GM18867 (cell line): Measurements from ENCODE around the gene TXK.
"Not testable (repeated sequence)": the region's sequence is repeated elsewhere in the genome, so short reads cannot be mapped to it uniquely, and the experiment has no call there.

Source experiments
- ATAC-seq: cut with Tn5 transposase; IDR thresholded peaks from one replicate; pipeline ENCODE4 v1.9.1; 2021; ENCODE audit warnings: mild to moderate bottlenecking, moderate library complexity; ENCODE audit not compliant: unreplicated experiment

The TXK gene

DNA sequence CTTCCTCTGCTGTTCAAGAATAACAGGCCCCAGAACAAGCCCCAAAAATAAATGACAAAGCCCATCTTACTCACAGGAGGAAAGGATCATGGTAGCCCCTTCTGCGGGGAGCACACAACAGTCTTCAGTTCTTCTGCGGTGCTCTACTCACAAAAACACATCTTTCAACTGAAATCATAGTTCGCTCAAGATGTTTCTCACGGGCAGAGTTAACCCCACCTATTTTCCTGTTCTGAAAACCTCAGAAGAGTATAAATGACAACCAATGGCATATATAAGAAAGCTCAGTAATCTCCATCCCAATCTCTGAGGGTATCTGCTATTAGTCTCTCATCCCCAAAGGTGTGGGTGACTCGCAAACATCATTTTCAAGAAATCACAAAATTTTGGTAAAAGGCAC lies at the start of gene TXK:
Gene TXK, minus strand, starts transcription at position 170 of the 400 bp plus-strand sequence. Its CDS starts 80 bp downstream, at position 90.
- no peak for ATAC-seq

DNA sequence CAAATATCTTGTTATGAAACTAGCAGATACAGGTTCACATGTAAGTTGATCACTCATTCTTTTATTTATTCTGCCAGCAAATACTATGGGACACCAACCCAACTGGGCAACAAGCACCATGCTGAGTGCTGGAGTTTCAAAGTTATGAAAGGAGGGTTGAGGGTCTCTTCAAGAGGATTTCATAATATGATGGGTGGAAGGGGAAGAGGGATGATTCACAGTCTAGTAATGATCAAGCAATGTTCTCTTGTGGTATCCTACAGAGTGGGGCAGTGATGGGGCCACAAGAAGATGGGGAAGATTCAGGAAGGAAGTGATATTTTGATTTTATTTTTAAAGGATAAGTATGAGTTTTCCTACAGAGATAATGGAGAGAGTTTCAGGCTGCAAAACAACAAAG lies 46.2 kb upstream of the TXK start:
- no peak for ATAC-seq

GRCh38 chr4:48178931-48179330 lies 44.9 kb upstream of the TXK start:
- no peak for ATAC-seq

DNA sequence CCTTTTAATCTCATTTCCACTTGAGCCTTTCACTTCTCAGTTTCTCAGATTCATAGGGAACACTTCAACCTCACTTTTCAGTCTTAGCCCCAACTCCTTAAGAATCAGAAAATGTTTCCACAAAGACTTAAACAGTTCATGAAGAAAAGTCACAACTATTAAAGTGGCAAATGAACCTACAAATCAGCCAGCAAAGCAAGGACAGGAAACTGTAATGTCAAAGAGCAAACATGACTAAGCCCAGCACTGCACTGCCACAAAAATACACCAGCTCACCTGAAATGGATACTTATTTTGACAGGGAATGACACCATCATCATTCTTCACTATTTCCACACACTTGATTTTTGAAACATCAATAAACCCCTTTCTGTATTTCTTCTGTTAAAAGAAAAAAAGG lies 41.8 kb upstream of the TXK start:
- no peak for ATAC-seq

DNA sequence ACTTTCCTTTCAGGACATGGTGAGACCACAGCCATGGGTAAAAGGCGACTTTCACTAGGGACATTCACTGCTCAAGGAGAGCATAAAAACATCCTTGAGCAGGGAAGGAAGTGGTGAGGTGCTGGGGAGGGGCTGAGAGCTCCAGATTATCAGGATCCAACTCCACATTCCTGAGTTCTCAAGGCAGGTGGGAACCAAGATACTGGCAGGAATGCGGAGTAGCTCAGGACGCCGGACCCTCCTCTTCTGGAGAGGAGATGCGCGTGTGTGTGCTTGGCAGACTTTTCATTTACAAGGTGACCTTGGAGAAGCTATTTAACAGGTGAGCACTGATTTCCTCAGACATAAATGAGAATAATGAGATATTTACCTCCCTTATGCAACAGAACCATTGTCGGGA lies 41.3 kb upstream of the TXK start:
- no peak for ATAC-seq

GRCh38 chr4:48173056-48173991 lies 39.3 kb upstream of the TXK start:
- ATAC-seq: peak; percentile 56

DNA sequence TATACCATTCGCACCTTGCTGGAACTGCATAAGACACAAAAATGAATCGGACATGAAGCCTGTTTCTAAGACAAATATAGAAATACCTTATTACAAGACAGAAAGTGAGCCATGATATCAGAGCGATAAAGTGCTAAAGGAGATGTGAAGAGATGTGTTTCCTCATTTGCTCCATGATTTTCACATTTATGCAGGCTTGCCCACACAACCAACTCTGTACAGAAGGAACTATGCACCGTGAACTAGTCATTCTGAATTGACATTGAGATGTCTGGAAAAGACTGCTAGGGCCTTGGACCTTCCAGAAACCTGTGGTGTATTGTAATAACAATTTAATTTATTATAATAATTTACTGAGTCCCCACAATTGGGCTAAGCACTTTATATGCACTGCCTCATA lies 38.6 kb upstream of the TXK start:
- ATAC-seq: no peak

- ATAC-seq: no peak
Measured at GRCh38 chr4:48169636-48170035, 35.6 kb upstream of the TXK start.

- ATAC-seq: no peak
Measured at GRCh38 chr4:48167538-48168263, 33.7 kb upstream of the TXK start.

GRCh38 chr4:48164561-48164960 lies 30.5 kb upstream of the TXK start:
- ATAC-seq: not testable (repeated sequence)

DNA sequence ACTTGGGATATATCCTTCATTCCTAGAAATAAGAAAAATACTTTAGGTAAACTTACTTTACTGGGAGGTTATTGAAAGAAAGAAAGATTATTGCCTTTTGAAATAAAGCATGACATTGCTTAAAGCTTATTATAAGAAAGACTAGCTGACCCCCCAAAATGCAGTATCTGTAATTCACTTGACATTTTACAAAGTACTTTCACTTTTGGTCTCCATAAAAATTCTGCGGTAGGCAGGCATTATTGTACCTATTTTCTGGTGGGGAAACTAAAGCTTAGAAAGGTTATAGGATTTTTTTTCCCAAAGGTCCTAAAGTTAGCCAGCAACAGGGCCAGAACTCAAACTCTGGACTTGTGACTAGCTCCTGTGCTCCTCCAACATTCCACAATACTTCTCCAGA lies 29.7 kb upstream of the TXK start:
- no peak for ATAC-seq

GRCh38 chr4:48162162-48162561 lies 28.1 kb upstream of the TXK start:
- no peak for ATAC-seq

GRCh38 chr4:48157271-48157670 lies 23.2 kb upstream of the TXK start:
- ATAC-seq: no peak

DNA sequence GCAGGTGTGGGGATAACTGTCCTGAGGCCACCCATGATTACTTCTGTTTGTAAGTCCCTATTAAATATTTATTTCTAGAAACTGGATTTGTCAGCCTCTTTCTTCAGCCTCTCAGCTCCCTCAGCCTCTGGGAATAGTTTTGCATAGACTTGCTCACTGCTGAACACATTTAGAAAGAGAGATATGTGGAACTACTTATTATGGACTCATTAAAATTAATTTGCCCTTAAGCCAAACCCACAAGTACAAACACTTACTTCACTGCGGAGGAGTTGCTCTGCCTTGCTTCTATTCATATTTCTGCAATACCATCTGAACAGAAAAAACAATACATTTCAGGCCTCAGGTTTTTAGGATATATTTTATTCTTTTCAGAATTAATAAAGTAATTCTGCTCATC lies 22.4 kb upstream of the TXK start:
- no peak for ATAC-seq

GRCh38 chr4:48153791-48154550 lies 19.9 kb upstream of the TXK start:
- ATAC-seq: peak; percentile 59

DNA sequence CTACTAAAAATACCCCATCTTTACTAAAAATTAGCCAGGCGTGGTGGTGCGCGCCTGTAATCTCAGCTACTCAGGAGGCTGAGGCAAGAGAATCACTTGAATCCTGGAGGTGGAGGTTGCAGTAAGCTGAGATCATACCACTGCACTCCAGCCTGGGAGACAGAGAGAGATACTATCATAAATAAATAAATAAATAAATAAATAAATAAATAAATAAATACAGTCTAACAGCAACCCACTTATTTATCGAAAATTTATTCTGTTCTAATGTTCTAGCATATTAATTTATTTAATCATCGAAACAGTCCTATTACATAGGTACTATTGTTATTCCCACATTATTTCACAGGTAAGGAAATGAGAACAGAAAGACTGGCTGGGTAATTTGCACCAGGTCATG lies 18.2 kb upstream of the TXK start:
- no peak for ATAC-seq

DNA sequence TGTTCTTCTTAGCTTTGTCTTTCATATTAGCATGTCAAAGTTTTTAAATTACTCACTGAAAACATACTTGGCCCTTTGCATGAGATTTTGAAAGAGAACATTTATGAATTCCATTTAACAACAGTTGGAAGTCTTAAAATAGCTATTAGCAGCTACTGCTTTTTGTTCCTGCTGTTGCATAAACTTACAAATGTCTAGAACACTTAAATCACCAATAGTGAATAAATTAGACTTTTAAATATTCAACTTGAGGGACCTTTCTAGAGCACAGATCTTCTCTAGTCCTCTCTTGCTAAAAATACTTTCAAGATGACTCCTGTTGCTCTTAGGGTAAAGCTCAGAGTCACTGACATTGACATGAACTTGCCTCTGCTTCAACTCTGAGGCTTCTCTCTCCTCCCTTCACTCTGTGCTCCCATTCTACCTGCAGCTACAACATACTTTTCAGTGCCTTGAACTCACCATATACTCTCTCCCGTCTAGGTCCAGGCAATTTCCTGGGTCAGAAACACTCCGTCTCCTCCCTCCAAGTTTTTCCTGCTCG lies 15.8 kb upstream of the TXK start:
- no peak for ATAC-seq

GRCh38 chr4:48147621-48148020 lies 13.6 kb upstream of the TXK start:
- no peak for ATAC-seq

DNA sequence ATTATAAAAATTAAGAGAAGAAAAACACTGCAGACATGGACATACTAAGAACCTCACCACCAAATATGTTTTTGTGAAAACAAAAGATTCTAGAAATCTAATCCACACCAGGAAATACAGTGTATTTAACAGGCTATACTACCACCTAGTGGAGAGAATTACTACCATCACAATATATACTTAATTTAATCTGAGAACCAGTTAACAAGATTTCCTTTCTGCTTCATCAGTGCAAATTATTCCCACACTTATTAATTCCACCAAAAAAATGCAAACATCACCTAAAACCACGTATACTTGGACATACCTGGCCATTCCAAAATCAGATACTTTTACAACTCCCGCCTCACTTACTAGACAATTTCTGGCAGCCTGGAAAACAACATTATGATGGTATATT lies 7.0 kb upstream of the TXK start:
- peak; percentile 48 for ATAC-seq

DNA sequence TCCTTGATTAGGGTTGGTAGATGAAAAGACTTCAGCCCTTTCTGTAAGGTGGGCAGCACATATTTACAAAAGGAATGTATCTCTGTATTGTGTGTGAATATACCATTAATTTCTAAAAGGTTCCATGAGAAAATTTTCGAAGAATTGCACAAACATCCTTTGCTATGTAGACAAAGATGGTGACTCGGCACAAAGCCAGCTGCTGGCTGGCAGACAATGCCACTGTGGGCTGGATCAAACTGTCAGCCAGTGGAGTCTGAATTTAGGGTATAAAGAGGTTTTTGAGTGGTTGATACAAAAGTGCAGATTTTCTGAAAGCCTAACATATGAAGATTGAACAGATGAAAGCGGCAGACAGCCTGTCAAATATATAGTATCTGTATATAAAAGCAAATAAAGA lies 5.6 kb upstream of the TXK start:
- no peak for ATAC-seq

DNA sequence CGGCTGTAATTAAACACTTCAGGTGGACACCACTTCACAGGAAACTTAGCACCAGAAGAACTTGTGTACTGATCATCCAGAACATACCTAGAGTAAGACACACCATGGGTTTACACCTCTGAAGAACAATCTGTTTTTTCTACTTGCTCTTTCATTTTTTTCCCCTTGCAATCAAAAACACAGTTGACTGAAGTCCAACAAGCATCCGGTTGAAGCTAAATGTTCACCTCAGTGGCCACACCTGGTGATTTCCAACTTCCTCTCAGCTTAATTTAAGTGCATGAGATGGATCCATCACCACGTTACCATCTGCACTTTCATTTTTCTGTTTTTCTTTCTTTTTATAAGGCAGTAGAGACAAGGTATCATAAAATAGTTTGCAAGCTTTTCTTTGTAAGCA lies 4.9 kb upstream of the TXK start:
- ATAC-seq: peak; percentile 85
